ENCODE data around the gene C1orf56.

Gene C1orf56

GRCh38 chr1:151056149-151056548, 8.6 kb downstream of the C1orf56 start:
- peaks cover 58% of the 10 kb centered on the region for H3K79me2 ChIP-seq (ENCODE audit: control insufficient read depth, low read length)
- H3F3A ChIP-seq (ENCODE audit: control insufficient read depth, insufficient read depth): peaks cover 21% of the 10 kb centered on the region

DNA sequence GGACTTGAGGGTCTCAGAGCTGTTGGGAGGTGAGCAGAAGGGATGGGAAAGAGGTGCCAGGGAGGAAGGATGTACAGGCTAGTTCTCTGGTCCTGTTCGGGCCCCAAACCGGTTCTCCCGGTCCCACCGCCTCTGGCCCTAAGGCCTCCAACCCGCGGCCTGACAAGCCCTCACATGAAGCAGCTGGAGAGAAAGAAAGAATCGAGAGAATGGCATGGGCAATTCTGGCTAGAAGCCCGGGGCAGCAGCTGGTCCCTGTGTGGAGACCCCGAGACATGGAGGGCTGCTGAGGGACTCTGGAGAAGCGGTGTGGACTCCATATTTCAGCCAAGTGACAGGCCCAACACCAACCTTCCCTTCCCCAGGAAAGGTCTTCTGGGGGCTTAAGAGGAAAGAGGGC, 11.1 kb downstream of the C1orf56 start:
- Histone ChIP-seq H3K79me2 (ENCODE audit: control insufficient read depth, low read length) (peaks cover 61% of the 10 kb centered on the region), H3K36me3 (ENCODE audit: control insufficient read depth, low read length) (peaks cover 53% of the 10 kb centered on the region), H3K27me3 (ENCODE audit: control insufficient read depth, low read length) (no peaks in the 10 kb centered on the region), H3K4me1 (ENCODE audit: control insufficient read depth, low read length) (peaks cover 43% of the 10 kb centered on the region), H3K9me2 (replicated peaks; ENCODE audit: control insufficient read depth, low read length) (no peaks in the 10 kb centered on the region), H3K9me3 (ENCODE audit: control insufficient read depth, insufficient read depth, low read length) (no peaks in the 10 kb centered on the region), H3K27ac (ENCODE audit: low read depth, low read length) (peak overlapping the region; percentile 57), H3F3A (ENCODE audit: control insufficient read depth, insufficient read depth) (0 out of 2 replicates have a peak, but pooled peaks cover 3% of the 10 kb centered on the region), H3K4me3 (ENCODE audit: low read length) (peak overlapping the region; percentile 86), H3K4me2 (ENCODE audit: low read length) (peak overlapping the region; percentile 88), H4K20me1 (ENCODE audit: control insufficient read depth, insufficient read depth, low read depth, low read length) (peaks cover 15% of the 10 kb centered on the region)
- no peak for TF ChIP-seq EZH2phosphoT487 (IDR thresholded peaks at IDR 0.05; ENCODE audit: borderline replicate concordance, low read length)
- TF ChIP-seq, protein P1, sequence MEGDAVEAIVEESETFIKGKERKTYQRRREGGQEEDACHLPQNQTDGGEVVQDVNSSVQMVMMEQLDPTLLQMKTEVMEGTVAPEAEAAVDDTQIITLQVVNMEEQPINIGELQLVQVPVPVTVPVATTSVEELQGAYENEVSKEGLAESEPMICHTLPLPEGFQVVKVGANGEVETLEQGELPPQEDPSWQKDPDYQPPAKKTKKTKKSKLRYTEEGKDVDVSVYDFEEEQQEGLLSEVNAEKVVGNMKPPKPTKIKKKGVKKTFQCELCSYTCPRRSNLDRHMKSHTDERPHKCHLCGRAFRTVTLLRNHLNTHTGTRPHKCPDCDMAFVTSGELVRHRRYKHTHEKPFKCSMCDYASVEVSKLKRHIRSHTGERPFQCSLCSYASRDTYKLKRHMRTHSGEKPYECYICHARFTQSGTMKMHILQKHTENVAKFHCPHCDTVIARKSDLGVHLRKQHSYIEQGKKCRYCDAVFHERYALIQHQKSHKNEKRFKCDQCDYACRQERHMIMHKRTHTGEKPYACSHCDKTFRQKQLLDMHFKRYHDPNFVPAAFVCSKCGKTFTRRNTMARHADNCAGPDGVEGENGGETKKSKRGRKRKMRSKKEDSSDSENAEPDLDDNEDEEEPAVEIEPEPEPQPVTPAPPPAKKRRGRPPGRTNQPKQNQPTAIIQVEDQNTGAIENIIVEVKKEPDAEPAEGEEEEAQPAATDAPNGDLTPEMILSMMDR (IDR thresholded peaks at IDR 0.05; ENCODE audit: low read depth, low read length, poor library complexity, severe bottlenecking): no peak

More at GRCh38 chr1:151056149-151056548, 8.6 kb downstream of the C1orf56 start:
- peaks cover 78% of the 10 kb centered on the region for H3K36me3 ChIP-seq (ENCODE audit: control insufficient read depth, low read length)
- H3K27me3 ChIP-seq (ENCODE audit: control insufficient read depth, low read length): no peaks in the 10 kb centered on the region
- H4K20me1 ChIP-seq (ENCODE audit: control insufficient read depth, insufficient read depth, low read depth, low read length): peaks cover 17% of the 10 kb centered on the region
- H3K9me3 ChIP-seq (ENCODE audit: control insufficient read depth, insufficient read depth, low read length): no peaks in the 10 kb centered on the region
- no peaks in the 10 kb centered on the region for H3K9me2 ChIP-seq (replicated peaks; ENCODE audit: control insufficient read depth, low read length)
- peaks cover 37% of the 10 kb centered on the region for H3K4me1 ChIP-seq (ENCODE audit: control insufficient read depth, low read length)
- H3K4me2 ChIP-seq (ENCODE audit: low read length): peak overlapping the region; percentile 19
- H3K27ac ChIP-seq (ENCODE audit: low read depth, low read length): no peak overlapping the region
- TF ChIP-seq EZH2phosphoT487 (IDR thresholded peaks at IDR 0.05; ENCODE audit: borderline replicate concordance, low read length): no peak
- TF ChIP-seq, protein P1 (IDR thresholded peaks at IDR 0.05; ENCODE audit: low read depth, low read length, poor library complexity, severe bottlenecking): no peak
- H3K4me3 ChIP-seq (ENCODE audit: low read length): peak overlapping the region; percentile 24; the same call in 1 of the 2 replicates

GRCh38 chr1:151059109-151060006, 11.8 kb downstream of the C1orf56 start, which contains the start of gene CDC42SE1:
Gene CDC42SE1, minus strand, starts transcription at chr1:151059622. Its CDS starts 3,892 bp downstream, at chr1:151055730.
- no peaks in the 10 kb centered on the region for H3K9me2 ChIP-seq (replicated peaks; ENCODE audit: control insufficient read depth, low read length)
- H4K20me1 ChIP-seq (ENCODE audit: control insufficient read depth, insufficient read depth, low read depth, low read length): peaks cover 15% of the 10 kb centered on the region
- H3K27ac ChIP-seq (ENCODE audit: low read depth, low read length): peak within 1 kb of the TSS; percentile 57
- H3K4me3 ChIP-seq (ENCODE audit: low read length): peak within 1 kb of the TSS; percentile 86
- 0 out of 2 replicates have a peak, but pooled peaks cover 3% of the 10 kb centered on the region for H3F3A ChIP-seq (ENCODE audit: control insufficient read depth, insufficient read depth)
- peaks cover 46% of the 10 kb centered on the region for H3K36me3 ChIP-seq (ENCODE audit: control insufficient read depth, low read length)
- H3K27me3 ChIP-seq (ENCODE audit: control insufficient read depth, low read length): no peaks in the 10 kb centered on the region
- H3K4me1 ChIP-seq (ENCODE audit: control insufficient read depth, low read length): peaks cover 43% of the 10 kb centered on the region
- H3K4me2 ChIP-seq (ENCODE audit: low read length): peak within 1 kb of the TSS; percentile 88
- H3K9me3 ChIP-seq (ENCODE audit: control insufficient read depth, insufficient read depth, low read length): no peaks in the 10 kb centered on the region
- TF ChIP-seq EZH2phosphoT487 (IDR thresholded peaks at IDR 0.05; ENCODE audit: borderline replicate concordance, low read length): no peak
- TF ChIP-seq, protein P1 (IDR thresholded peaks at IDR 0.05; ENCODE audit: low read depth, low read length, poor library complexity, severe bottlenecking): peak; percentile 80
- H3K79me2 ChIP-seq (ENCODE audit: control insufficient read depth, low read length): peaks cover 61% of the 10 kb centered on the region

All from DOHH2 (cell line).